SKM-1 treated with dmso at 0.1 percent for 144 hours (cell line): Measurements from ENCODE around the gene SAMHD1.
"Not testable (repeated sequence)": the region's sequence is repeated elsewhere in the genome, so short reads cannot be mapped to it uniquely, and the experiment has no call there.

Source experiments
- DNase-seq: peaks from one replicate; lab custom pipeline; 2025; ENCODE audit not compliant: unreplicated experiment; lab: John Stamatoyannopoulos, UW

SAMHD1 gene

GRCh38 chr20:36956674-36957073 lies 5.2 kb upstream of the SAMHD1 start:
- DNase-seq: no peak

GRCh38 chr20:36956016-36956415 lies 4.5 kb upstream of the SAMHD1 start:
- no peak for DNase-seq

GRCh38 chr20:36951979-36952738 lies 651 bp upstream of the SAMHD1 start:
- DNase-seq: no peak

- no peak for DNase-seq
These were observed 902 bp downstream of the SAMHD1 start for GRCh38 chr20:36950414-36951197.

- no peak for DNase-seq
These were observed 10.1 kb downstream of the SAMHD1 start for GRCh38 chr20:36941401-36941835.

- DNase-seq: no peak
These were observed 14.1 kb downstream of the SAMHD1 start for GRCh38 chr20:36937402-36937770.

GRCh38 chr20:36936761-36937401 lies 14.6 kb downstream of the SAMHD1 start:
- not testable (repeated sequence) for DNase-seq

GRCh38 chr20:36936341-36936740 lies 15.2 kb downstream of the SAMHD1 start:
- DNase-seq: no peak

GRCh38 chr20:36933571-36933970 lies 17.9 kb downstream of the SAMHD1 start:
- not testable (repeated sequence) for DNase-seq

- no peak for DNase-seq
These were observed 18.8 kb downstream of the SAMHD1 start for GRCh38 chr20:36932476-36933426.

GRCh38 chr20:36932067-36932466 lies 19.4 kb downstream of the SAMHD1 start:
- not testable (repeated sequence) for DNase-seq

- DNase-seq: no peak
These were observed 21.8 kb downstream of the SAMHD1 start for GRCh38 chr20:36929691-36930090.

GRCh38 chr20:36929290-36929689 lies 22.2 kb downstream of the SAMHD1 start:
- DNase-seq: no peak

GRCh38 chr20:36927704-36928103 lies 23.8 kb downstream of the SAMHD1 start:
- no peak for DNase-seq

GRCh38 chr20:36926653-36927200 lies 24.8 kb downstream of the SAMHD1 start:
- DNase-seq: no peak

GRCh38 chr20:36925234-36925633 lies 26.3 kb downstream of the SAMHD1 start:
- no peak for DNase-seq

GRCh38 chr20:36924167-36925045 lies 27.1 kb downstream of the SAMHD1 start:
- no peak for DNase-seq

GRCh38 chr20:36920334-36920730 lies 31.2 kb downstream of the SAMHD1 start:
- DNase-seq: no peak

- DNase-seq: peak; percentile 74
These were observed 31.7 kb downstream of the SAMHD1 start for GRCh38 chr20:36919715-36920333.
